ENCODE results near the gene BCOR.
A peak's percentile ranks its signal among the peaks of the same experiment; 100 is the strongest.

Gene BCOR

GRCh38 chrX:40120838-40121580, 23.3 kb upstream of the BCOR start:
- Mint-ChIP-seq H3K4me1 (no peaks in the 10 kb centered on the region), H3K27ac (no peak overlapping the region), H3K4me3 (no peak overlapping the region), H3K27me3 (ENCODE audit: low read depth) (peaks cover 8% of the 10 kb centered on the region), H3K9me3 (peaks cover 4% of the 10 kb centered on the region), H3K36me3 (ENCODE audit: low read depth) (peaks cover 5% of the 10 kb centered on the region)
- no peak for TF ChIP-seq CTCF (IDR thresholded peaks at IDR 0.05; ENCODE audit: unreplicated experiment in 3 of 3)

- no peak overlapping the region for H3K27ac Mint-ChIP-seq
- TF ChIP-seq CTCF (IDR thresholded peaks at IDR 0.05; ENCODE audit: unreplicated experiment in 3 of 3) = no peak
- H3K27me3 Mint-ChIP-seq (ENCODE audit: low read depth) = peaks cover 17% of the 10 kb centered on the region
- no peaks in the 10 kb centered on the region for H3K36me3 Mint-ChIP-seq (ENCODE audit: low read depth)
- H3K9me3 Mint-ChIP-seq = no peaks in the 10 kb centered on the region
- no peaks in the 10 kb centered on the region for H3K4me1 Mint-ChIP-seq
- H3K4me3 Mint-ChIP-seq = no peak overlapping the region
Observed at GRCh38 chrX:40117715-40118285, 20.0 kb upstream of the BCOR start.

- no peaks in the 10 kb centered on the region for H3K4me1 Mint-ChIP-seq
- no peaks in the 10 kb centered on the region for H3K9me3 Mint-ChIP-seq
- TF ChIP-seq CTCF (IDR thresholded peaks at IDR 0.05; ENCODE audit: unreplicated experiment in 3 of 3) = no peak
- H3K27me3 Mint-ChIP-seq (ENCODE audit: low read depth) = peaks cover 16% of the 10 kb centered on the region
- H3K36me3 Mint-ChIP-seq (ENCODE audit: low read depth) = no peaks in the 10 kb centered on the region
- H3K27ac Mint-ChIP-seq = no peak overlapping the region
- no peak overlapping the region for H3K4me3 Mint-ChIP-seq
Observed at GRCh38 chrX:40116925-40117324, 19.2 kb upstream of the BCOR start.

GRCh38 chrX:40112996-40113395, 15.2 kb upstream of the BCOR start:
- Mint-ChIP-seq H3K27ac (no peak overlapping the region), H3K9me3 (no peaks in the 10 kb centered on the region), H3K4me3 (no peak overlapping the region), H3K4me1 (peaks cover 5% of the 10 kb centered on the region), H3K36me3 (ENCODE audit: low read depth) (no peaks in the 10 kb centered on the region), H3K27me3 (ENCODE audit: low read depth) (peaks cover 17% of the 10 kb centered on the region)
- no peak for TF ChIP-seq CTCF (IDR thresholded peaks at IDR 0.05; ENCODE audit: unreplicated experiment in 3 of 3)

- Mint-ChIP-seq H3K9me3 (no peaks in the 10 kb centered on the region), H3K4me3 (peak overlapping the region; percentile 9 to 77 (median 55))
Observed at GRCh38 chrX:40111868-40112267, 14.1 kb upstream of the BCOR start.

More at GRCh38 chrX:40111868-40112267, 14.1 kb upstream of the BCOR start:
- H3K27ac Mint-ChIP-seq = no peak overlapping the region
- no peak for TF ChIP-seq CTCF (IDR thresholded peaks at IDR 0.05; ENCODE audit: unreplicated experiment in 3 of 3)
- no peaks in the 10 kb centered on the region for H3K36me3 Mint-ChIP-seq (ENCODE audit: low read depth)
- peaks cover 17% of the 10 kb centered on the region for H3K27me3 Mint-ChIP-seq (ENCODE audit: low read depth)
- H3K4me1 Mint-ChIP-seq = peaks cover 12% of the 10 kb centered on the region

All from nephron (organoid).